Coronary artery (tissue), 2 donors: ENCODE measurements around the gene KRT39.

Source experiments
- DNase-seq: peaks from one replicate; pipeline ENCODE4 v3.0.0-alpha.2; 2017; ENCODE audit warnings: low spot score
- H3K27ac ChIP-seq, 2 donors: fragments of 200-600 bp; sonication (generic); one replicate each; pipeline ENCODE4 v1.5.1; 2016 to 2019
- H3K4me3 ChIP-seq: fragments of 200-600 bp; sonication (generic); 2 replicates; pipeline ENCODE4 v1.5.1; 2016; ENCODE audit warnings: mild to moderate bottlenecking, moderate library complexity
- TF ChIP-seq, protein P1 (sequence below): fragments of 200-600 bp; sonication (generic); IDR thresholded peaks from one replicate; pipeline ENCODE4 v1.5.1; 2019; ENCODE audit warnings: antibody characterized with exemption

The KRT39 gene

DNA sequence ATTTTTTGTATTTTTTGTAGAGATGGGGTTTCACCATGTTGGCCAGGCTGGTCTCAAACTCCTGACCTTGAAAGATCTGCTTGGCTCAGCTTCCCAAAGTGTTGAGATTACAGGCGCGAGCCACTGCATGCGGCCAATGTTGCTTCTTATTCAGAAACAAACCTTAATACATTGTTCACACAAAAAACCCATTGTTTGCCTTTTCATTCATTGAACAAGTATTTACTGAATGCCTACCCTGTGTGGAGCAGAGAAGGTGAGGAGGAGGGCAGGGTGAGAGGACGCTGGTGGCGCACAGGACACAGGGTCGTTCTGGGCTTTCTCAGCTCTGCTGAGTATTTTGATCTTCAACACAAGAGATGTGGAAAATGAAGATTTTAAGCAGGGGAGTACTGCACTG lies 21.3 kb downstream of the KRT39 start:
- no peak overlapping the region for H3K4me3 ChIP-seq
- TF ChIP-seq, protein P1, sequence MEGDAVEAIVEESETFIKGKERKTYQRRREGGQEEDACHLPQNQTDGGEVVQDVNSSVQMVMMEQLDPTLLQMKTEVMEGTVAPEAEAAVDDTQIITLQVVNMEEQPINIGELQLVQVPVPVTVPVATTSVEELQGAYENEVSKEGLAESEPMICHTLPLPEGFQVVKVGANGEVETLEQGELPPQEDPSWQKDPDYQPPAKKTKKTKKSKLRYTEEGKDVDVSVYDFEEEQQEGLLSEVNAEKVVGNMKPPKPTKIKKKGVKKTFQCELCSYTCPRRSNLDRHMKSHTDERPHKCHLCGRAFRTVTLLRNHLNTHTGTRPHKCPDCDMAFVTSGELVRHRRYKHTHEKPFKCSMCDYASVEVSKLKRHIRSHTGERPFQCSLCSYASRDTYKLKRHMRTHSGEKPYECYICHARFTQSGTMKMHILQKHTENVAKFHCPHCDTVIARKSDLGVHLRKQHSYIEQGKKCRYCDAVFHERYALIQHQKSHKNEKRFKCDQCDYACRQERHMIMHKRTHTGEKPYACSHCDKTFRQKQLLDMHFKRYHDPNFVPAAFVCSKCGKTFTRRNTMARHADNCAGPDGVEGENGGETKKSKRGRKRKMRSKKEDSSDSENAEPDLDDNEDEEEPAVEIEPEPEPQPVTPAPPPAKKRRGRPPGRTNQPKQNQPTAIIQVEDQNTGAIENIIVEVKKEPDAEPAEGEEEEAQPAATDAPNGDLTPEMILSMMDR = no peak
- DNase-seq = no peak
- H3K27ac ChIP-seq = no peak overlapping the region

GRCh38 chr17:40944531-40944930 lies 22.2 kb downstream of the KRT39 start:
- TF ChIP-seq, protein P1 = no peak
- Histone ChIP-seq H3K27ac (no peak overlapping the region), H3K4me3 (no peak overlapping the region)
- DNase-seq = no peak

- no peak for DNase-seq
- Histone ChIP-seq H3K4me3 (no peak overlapping the region), H3K27ac (no peak overlapping the region)
- TF ChIP-seq, protein P1 = no peak
Measured at GRCh38 chr17:40942553-40942952, 24.2 kb downstream of the KRT39 start.

GRCh38 chr17:40940266-40940665 lies 26.5 kb downstream of the KRT39 start:
- no peak overlapping the region for H3K4me3 ChIP-seq
- TF ChIP-seq, protein P1 = no peak
- no peak for DNase-seq
- no peak overlapping the region for H3K27ac ChIP-seq

GRCh38 chr17:40938981-40939380 lies 27.8 kb downstream of the KRT39 start:
- no peak for DNase-seq
- Histone ChIP-seq H3K4me3 (no peak overlapping the region), H3K27ac (no peak overlapping the region)
- TF ChIP-seq, protein P1 = no peak

- TF ChIP-seq, protein P1 = no peak
- Histone ChIP-seq H3K27ac (no peak within 1 kb of the TSS), H3K4me3 (no peak within 1 kb of the TSS)
- no peak for DNase-seq
Measured at GRCh38 chr17:40937384-40937819, 29.3 kb downstream of the KRT39 start, which contains the start of gene KRT23. TSS of gene KRT23 (minus strand) at chr17:40937646. CDS start at chr17:40936603, 1,043 bp downstream.

DNA sequence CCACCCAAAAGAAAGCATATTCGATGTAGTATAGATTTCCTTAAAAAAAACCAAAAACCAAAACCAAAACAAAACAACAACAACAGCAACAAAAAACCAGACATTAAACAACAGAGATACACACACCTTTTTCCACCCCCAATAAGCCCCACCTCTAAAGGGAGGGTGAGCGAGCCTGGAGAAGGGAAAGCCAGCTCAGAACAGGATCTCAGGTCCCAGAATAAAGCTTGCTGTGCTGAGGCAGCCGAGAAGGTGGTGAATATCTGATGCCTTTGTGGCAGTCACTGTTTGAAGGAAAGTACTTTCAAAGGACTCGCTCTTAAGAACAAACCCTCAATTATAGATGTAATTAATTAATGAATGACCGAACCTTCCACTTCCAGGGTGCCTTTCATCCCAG lies 29.8 kb downstream of the KRT39 start:
- H3K27ac ChIP-seq = no peak overlapping the region
- no peak for DNase-seq
- no peak overlapping the region for H3K4me3 ChIP-seq

More for the DNA sequence above, 29.8 kb downstream of the KRT39 start:
- TF ChIP-seq, protein P1 = no peak
